ENCODE results near the gene CASP10. TPM values are rescaled to one million over a fixed set of nuclear protein-coding genes. Genes with fewer than 3 reads are reported as not detected.

The CASP10 gene
- total RNA-seq, 2 donors from 2014 or later, result 3.0 to 6.0 TPM

DNA sequence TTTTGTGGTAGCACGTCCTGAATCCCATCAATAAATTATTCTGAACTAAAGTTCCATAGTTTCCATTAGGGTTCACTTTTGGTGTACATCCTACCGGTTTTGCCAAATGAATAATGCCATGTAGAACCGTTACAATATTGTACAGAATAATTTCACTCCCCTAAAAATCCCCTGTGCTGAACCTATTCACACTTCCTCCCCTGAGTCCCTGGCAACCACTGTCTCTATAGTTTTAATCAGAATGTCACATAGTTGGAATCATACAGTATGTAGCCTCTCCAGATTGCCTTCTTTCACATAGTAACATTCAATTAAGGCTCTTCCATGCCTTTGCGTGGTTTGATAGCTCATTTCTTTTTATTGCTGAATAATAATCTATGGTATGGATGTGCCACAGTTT lies 67.8 kb downstream of the CASP10 start:
- DNase-seq, result no peak
- H3K4me3 ChIP-seq, result no peak overlapping the region
- no peaks in the 10 kb centered on the region for H3K4me1 ChIP-seq
- H3K27me3 ChIP-seq, result no peaks in the 10 kb centered on the region
- intact Hi-C loops (cut with DNase I), result no loop called here
- no peak for TF ChIP-seq POLR2A (IDR thresholded peaks at IDR 0.05)
- TF ChIP-seq, protein P1, sequence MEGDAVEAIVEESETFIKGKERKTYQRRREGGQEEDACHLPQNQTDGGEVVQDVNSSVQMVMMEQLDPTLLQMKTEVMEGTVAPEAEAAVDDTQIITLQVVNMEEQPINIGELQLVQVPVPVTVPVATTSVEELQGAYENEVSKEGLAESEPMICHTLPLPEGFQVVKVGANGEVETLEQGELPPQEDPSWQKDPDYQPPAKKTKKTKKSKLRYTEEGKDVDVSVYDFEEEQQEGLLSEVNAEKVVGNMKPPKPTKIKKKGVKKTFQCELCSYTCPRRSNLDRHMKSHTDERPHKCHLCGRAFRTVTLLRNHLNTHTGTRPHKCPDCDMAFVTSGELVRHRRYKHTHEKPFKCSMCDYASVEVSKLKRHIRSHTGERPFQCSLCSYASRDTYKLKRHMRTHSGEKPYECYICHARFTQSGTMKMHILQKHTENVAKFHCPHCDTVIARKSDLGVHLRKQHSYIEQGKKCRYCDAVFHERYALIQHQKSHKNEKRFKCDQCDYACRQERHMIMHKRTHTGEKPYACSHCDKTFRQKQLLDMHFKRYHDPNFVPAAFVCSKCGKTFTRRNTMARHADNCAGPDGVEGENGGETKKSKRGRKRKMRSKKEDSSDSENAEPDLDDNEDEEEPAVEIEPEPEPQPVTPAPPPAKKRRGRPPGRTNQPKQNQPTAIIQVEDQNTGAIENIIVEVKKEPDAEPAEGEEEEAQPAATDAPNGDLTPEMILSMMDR (IDR thresholded peaks at IDR 0.05), result no peak
- 82 to 85% methylated on average over 4 of the region's 4 CpGs for WGBS, 2 donors
- H3K27ac ChIP-seq, result no peak overlapping the region
- no peaks in the 10 kb centered on the region for H3K36me3 ChIP-seq (replicated peaks in 1 of 2; ENCODE audit: insufficient read depth in 1 of 2, low read depth in 2 of 2)
- no peak for ATAC-seq
- H3K9me3 ChIP-seq, result no peaks in the 10 kb centered on the region

DNA sequence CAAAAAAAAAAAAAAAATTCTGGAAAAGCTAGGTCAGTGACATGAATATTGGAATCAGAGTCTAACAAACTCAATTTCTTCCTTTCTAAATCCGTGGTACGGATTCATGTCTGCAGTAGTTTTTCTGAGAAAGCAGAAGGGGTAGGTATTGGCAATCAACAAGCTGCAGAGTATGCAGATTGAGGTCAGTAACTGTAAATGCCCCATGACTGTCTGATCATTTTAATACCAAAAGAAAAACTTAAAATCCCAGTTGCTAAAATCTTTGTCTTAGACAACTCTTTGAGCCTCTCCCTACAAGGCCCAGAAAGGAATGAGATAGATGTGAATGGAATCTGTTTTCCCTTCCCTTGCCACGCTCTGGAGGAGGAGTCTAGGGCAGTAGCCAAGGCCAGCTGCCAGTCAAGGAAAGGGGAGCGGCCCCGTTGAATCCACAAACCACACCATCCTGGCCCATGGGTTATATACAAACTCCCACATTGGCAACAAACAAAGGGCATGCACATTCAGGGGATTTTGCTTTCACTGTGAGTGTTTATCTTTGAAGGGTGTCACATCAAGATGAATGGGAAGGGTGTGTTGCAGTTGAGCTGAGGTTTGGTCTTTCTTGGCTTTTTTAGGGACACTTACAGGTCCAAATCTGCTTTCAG lies 71.3 kb downstream of the CASP10 start:
- H3K27me3 ChIP-seq, result no peaks in the 10 kb centered on the region
- 27 to 36% methylated on average over 5 of the region's 5 CpGs for WGBS, 2 donors
- ATAC-seq, result no peak

DNA sequence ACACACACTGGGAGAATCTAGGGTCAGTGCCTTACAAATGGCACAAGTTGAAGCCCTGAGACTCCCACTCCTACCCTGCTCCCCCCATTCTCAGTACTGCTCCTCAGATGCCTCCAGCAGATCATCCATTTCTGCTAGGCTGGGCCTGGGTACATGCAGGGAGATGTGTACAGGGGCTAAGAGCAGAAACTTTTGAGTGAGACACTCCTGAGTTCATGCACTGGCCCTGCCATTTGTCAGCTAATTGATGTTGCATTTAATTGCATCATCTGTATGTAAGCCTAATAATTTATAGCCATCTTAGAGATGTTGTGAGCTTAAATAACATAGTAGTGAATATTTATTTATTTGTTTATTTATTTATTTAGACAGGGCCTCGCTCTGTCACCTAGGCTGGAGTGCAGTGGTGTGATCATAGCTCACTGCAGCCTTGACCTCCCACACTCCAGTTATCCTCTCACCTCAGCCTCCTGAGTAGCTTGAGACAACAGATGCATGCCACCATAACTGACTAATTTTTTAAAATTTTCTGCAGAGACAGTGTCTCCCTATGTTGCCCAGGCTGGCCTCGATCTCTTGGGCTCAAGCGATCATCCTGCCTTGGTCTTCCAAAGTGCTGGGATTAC lies 72.6 kb downstream of the CASP10 start:
- Histone ChIP-seq H3K27ac (no peak overlapping the region), H3K4me3 (no peak overlapping the region), H3K4me1 (peaks cover 13% of the 10 kb centered on the region), H3K27me3 (no peaks in the 10 kb centered on the region), H3K9me3 (no peaks in the 10 kb centered on the region), H3K36me3 (replicated peaks in 1 of 2; ENCODE audit: insufficient read depth in 1 of 2, low read depth in 2 of 2) (no peaks in the 10 kb centered on the region)
- intact Hi-C loops (cut with DNase I), result no loop called here
- DNase-seq, result no peak
- WGBS, 2 donors, result 93 to 95% methylated on average over 3 of the region's 3 CpGs
- TF ChIP-seq POLR2A (IDR thresholded peaks at IDR 0.05), result no peak
- TF ChIP-seq, protein P1 (IDR thresholded peaks at IDR 0.05), result no peak
- no peak for ATAC-seq

More for the DNA sequence above, 71.3 kb downstream of the CASP10 start:
- intact Hi-C loops (cut with DNase I), result no loop called here
- Histone ChIP-seq H3K4me3 (no peak overlapping the region), H3K27ac (peak overlapping the region in 1 of 4 donors; percentile 10), H3K9me3 (no peaks in the 10 kb centered on the region), H3K4me1 (peaks cover 3% of the 10 kb centered on the region), H3K36me3 (replicated peaks in 1 of 2; ENCODE audit: insufficient read depth in 1 of 2, low read depth in 2 of 2) (no peaks in the 10 kb centered on the region)
- TF ChIP-seq, protein P1 (IDR thresholded peaks at IDR 0.05), result no peak
- no peak for TF ChIP-seq POLR2A (IDR thresholded peaks at IDR 0.05)
- peak in 3 of 4 donors; percentile 46 to 51 (median 50) for DNase-seq

DNA sequence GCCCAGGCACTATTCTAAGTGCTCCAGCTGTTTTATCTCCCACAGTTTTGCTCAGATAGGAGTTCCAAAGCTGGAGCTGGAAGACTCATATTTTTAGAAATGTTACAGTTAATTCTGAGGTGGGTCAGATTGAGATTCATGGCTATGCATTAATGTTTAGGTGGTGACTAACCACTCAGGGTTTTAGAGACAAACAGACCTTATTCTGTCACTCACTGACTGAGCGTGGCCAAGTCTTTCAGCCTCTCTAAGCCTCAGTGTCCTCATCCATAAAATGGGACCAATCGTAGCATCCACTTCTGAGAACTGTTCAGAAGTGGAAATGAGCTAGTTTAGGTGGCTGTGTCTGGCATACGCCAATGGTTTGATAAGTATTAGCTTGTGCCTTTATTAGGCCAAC lies 73.1 kb downstream of the CASP10 start:
- Histone ChIP-seq H3K9me3 (no peaks in the 10 kb centered on the region), H3K4me3 (no peak overlapping the region), H3K27ac (no peak overlapping the region), H3K27me3 (no peaks in the 10 kb centered on the region), H3K36me3 (replicated peaks in 1 of 2; ENCODE audit: insufficient read depth in 1 of 2, low read depth in 2 of 2) (no peaks in the 10 kb centered on the region), H3K4me1 (peaks cover 16% of the 10 kb centered on the region)
- ATAC-seq (no peak), DNase-seq (no peak)
- 89 to 91% methylated on average over 3 of the region's 3 CpGs for WGBS, 2 donors
- intact Hi-C loops (cut with DNase I), result no loop called here
- TF ChIP-seq, protein P1 (IDR thresholded peaks at IDR 0.05), result no peak
- TF ChIP-seq POLR2A (IDR thresholded peaks at IDR 0.05), result no peak
